AG08396 (cell line): ENCODE results near the gene EDAR.
A peak's percentile ranks its signal among the peaks of the same experiment; 100 is the strongest.

Experiments used
- DNase-seq: peaks from one replicate; pipeline ENCODE4 v3.0.0; 2012; ENCODE audit warnings: low spot score, mixed read lengths

Gene EDAR

DNA sequence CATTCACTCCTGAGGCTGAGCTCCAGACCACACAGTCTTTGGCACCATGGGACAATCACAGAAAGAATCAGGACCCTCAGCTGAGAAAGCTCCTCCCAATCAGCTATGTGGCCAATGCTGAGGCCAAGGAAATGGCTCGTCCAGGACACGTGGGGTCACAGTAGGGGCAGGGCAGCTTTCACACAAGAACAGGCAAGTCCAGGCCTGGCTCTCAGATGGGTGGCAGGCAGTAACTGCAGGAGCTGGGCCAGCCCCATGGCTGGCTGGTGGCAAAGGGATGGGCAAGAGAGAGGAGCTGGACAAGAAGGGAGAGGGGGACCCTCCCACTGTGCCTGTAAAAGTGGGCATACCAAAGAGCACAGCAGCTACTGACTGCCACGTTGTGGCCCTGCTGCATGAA lies 12.2 kb upstream of the EDAR start:
- DNase-seq, result no peak

DNA sequence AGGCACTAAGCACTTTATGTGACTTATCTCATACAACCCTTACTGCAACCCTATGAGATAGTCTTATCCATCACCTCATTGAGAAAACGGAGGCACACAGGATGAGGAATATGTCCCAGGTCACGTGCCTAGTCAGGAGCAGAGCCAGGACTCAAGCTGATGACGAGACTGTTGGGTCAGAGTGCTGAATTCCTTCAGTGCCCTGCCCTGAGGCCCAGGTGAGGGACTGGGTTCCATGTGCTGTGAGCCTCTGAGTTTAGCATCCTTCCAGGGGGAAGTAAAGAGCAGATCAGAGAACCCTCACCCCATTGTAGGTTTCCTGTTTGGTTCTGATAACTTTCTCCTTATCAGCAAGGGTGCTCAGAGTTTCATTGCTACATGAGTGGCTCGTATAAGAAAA lies 11.7 kb upstream of the EDAR start:
- no peak for DNase-seq

GRCh38 chr2:108998911-108999310 lies 9.9 kb upstream of the EDAR start:
- DNase-seq, result no peak

DNA sequence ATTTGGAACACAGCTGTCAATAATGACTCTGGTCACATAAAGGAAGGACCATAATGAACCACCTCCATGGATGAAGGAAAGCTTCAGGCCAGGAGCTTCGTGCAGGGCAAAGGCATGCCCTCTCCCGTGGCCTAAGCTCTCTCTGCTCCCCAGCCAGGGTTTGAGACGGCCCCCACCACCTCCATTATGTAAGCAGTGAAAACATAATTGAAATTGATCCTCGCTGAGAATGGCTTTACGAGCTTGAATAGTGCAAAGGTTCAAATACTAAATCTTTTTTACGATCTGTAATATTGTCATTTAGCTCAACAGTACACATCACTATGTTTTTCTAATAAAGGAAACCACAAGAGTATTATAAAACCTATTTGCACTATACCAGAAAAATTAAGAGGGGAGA lies 5.2 kb upstream of the EDAR start:
- DNase-seq, result no peak

DNA sequence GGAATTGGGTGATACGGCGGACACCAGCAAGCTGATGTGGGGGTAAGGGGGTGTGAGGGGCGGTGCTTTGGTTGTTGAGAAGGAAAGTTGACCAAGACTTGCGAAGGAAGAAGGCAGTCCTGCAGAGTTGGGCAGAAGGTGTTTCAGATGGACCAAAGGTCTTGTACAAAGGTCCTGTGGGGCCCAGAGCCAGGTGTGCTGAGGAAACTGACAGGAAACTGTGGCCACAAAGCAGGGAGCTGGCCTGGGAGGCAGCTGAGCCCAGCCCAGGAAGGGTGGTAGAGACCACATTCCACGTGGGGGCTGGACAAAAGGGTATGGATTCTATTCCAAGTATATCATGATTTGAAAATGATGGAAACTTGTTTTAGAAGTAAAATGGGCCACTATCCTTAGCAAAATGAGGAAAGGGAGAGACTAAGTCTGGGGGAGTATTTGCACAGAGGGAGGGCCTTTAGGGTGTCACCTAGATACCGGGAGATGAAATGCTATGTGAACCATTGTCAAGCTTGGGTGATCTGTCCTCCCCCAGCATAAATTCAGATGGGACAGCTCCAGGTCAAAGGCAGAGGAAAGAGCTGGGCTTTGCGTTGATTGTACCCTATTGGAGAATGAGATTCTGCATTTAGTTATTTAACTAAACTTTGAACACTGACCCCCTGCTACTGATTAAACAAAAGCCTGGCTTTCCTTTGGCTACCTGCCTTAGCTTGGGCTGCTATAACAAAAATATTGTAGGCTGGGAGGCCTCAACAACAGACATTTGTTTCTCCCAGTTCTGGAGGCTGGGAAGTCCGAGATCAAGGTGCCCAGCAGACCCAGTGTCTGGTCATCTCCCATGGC lies 4.3 kb upstream of the EDAR start:
- DNase-seq, result no peak

GRCh38 chr2:108988076-108988795 lies 784 bp downstream of the EDAR start:
- no peak for DNase-seq

GRCh38 chr2:108986916-108987510 lies 2.0 kb downstream of the EDAR start:
- DNase-seq, result no peak

DNA sequence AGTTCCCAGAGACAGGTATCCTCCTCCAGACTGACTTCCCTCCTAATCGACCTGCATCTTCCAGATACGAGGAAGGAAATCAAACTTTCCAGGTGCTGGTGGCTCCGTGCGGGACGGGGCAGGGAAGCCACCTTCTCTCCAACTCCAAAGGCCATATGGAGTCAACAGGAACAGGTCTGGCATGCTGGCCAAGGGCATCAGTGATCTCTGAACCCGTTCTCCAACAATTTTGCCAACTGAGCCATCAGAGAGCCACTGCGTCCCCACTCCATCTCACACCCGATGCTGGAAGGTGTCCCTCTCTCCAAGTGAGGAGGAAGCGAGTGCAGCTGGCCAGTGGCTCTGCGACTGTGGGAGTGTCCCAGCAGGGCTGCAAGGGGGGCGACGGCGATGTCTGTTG lies 5.4 kb downstream of the EDAR start:
- DNase-seq, result no peak

DNA sequence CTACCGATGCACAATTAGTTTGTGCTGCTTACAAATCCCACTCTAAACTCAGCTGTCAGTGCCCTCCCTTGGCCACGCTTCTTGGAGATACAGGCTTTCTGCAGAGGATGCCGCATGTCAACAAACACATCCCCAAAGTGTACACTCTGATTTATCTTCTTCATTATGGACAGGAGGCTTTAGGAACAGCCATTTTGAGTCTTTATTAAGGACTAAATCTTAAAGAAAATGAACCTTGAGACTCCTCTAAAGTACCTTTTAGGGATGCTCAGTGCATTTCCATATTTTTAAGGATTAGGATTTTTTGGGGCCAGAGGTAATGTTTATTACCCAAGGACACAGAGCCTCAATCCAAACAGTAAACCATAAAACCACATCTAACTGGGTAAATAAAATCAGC lies 6.0 kb downstream of the EDAR start:
- DNase-seq, result no peak

- no peak for DNase-seq
Measured at GRCh38 chr2:108982259-108982679, 6.8 kb downstream of the EDAR start.

- no peak for DNase-seq
Measured at GRCh38 chr2:108981846-108982245, 7.2 kb downstream of the EDAR start.

DNA sequence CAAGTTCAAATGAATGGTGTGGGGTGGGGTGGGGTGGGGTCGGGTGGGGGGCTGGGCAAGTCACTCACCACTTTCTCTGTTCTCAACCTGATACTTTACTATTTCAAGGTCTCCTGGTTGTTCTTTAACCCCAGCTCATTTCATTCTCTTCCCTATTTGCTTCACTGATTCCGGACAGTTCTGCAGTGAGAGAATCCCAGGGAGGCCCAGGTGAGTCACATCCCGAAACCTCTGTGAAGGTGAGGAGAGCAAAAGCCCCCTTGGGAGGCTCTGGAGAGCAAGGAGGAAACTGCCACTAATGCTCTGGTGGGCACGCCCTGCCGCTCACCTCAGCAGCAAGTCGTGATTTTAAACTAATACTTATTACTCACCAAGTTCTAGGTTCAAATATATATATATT lies 8.9 kb downstream of the EDAR start:
- DNase-seq, result no peak

- no peak for DNase-seq
Measured at GRCh38 chr2:108979461-108979860, 9.6 kb downstream of the EDAR start.

- no peak for DNase-seq
Measured at GRCh38 chr2:108978709-108979111, 10.3 kb downstream of the EDAR start.

DNA sequence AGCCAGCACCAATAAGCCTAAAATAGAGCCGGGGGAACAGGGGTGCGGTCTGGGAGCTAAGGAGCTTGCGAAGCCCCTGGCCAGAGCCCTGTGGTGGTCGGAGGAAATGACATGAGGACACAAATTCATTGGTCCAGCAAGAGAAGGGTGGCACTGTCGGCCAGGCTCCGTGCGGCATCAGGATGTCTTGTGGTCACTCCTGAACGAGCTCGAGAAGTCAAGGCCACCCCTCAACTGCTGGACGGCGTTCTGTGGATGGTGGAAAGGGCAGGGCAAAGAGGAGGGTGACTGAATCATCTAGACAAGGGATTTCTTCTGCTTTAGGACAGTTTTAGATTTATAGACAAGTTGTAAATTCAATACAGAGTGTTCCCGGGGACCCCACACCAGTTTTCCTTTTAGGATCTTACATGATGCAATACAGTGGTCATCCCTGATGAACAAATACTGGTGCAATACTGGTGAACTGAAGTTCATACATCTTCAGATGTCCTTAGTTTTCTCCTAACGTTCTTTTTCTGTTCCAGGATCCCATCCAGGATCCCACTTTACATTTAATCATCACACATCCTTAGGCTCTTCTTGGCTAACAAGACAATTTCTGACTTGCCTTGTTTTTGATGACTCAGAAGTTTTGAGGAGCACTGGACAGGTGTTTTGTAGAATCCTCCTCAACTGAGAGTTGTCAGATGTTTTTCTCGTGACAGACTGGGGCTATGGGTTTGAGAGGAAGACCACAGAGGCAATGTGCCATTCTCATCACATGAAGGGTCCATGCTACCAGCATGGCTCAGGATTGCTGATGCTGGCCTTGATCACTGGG lies 13.2 kb downstream of the EDAR start:
- DNase-seq, result no peak

- no peak for DNase-seq
Measured at GRCh38 chr2:108974674-108975073, 14.3 kb downstream of the EDAR start.

DNA sequence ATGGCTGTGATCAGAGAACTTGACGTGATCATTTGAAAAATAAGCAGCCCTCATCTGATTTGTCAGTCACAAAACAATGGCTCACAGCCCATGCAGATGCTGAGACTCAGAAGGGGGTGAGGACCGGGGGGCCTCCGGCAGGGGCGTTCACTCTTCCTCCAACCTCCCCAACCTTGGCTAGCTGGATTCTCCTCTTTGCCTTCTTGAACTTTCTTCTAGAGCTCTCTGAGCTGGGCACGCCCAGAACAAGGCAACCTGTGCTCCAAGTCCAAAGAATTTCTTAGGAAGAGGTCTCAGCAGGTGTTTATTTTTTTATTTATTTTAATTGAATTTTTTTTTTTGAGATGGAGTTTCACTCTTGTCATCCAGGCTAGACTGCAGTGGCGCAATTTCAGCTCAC lies 16.4 kb downstream of the EDAR start:
- no peak for DNase-seq

- DNase-seq, result peak; percentile 38
Measured at GRCh38 chr2:108971661-108972566, 17.1 kb downstream of the EDAR start.

- DNase-seq, result no peak
Measured at GRCh38 chr2:108970369-108970768, 18.7 kb downstream of the EDAR start.

GRCh38 chr2:108969856-108970255 lies 19.2 kb downstream of the EDAR start:
- DNase-seq, result no peak

DNA sequence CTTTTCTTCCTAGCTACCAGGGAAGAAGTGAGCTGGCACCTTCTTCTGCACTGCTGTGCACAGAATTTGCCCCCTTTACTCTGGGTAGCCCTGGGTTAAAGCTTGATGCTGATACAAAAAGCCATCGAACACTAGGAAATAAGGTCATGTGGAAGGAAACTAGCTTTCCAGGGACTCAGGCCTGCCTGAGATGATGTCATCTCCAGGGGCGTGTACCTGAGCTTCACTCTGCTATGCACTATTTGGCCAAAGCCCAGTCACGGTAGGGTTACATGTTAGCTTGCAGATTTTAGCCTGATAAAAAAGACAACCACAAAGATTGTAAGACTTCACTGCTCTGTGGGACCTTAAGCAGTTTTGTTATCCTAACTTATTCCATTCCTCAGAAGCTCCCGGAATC lies 20.4 kb downstream of the EDAR start:
- no peak for DNase-seq
